CD4-positive, alpha-beta T cell (primary cell): Measurements from ENCODE around the gene PTPRT. TPM values are rescaled to one million over a fixed set of nuclear protein-coding genes. Genes with fewer than 3 reads are reported as not detected.

Source experiments
- ATAC-seq: fragments of 200-7000 bp; cut with Tn5 transposase; one replicate; pipeline ENCODE4 v1.10.0; 2022; ENCODE audit warnings: mild to moderate bottlenecking; ENCODE audit not compliant: poor library complexity
- CTCF ChIA-PET: fragments of 350-600 bp; sonication (Branson Sonifier 250); formaldehyde crosslinking; loops from one replicate; lab custom pipeline; 2021; ENCODE audit warnings: antibody characterized with exemption, inconsistent platforms; lab: Charles Lee
- POLR2A ChIA-PET: fragments of 350-600 bp; sonication (Branson Sonifier 250); formaldehyde crosslinking; loops from one replicate; lab custom pipeline; 2021; ENCODE audit warnings: antibody characterized with exemption, inconsistent platforms; lab: Charles Lee
- DNase-seq, 14 experiments: peaks; one replicate each; pipeline ENCODE4 v3.0.0-alpha.2; 2013 to 2020; ENCODE audit warnings: mixed read lengths in 2 of 14
- H3K27ac ChIP-seq, 2 donors: one replicate each; pipeline versions ENCODE4 v1.5.1 to v1.7.0; 2013; ENCODE audit warnings: low read length in 2 of 2, low read depth in 1 of 2, mild to moderate bottlenecking in 1 of 2
- H3K27me3 ChIP-seq, 2 experiments: 1 replicate in 1 of 2; 2 replicates in 1 of 2; pipeline versions ENCODE4 v1.6.1 to v1.7.0; 2013; ENCODE audit warnings: low read length in 2 of 2, control low read depth in 1 of 2, mild to moderate bottlenecking in 1 of 2, moderate library complexity in 1 of 2; ENCODE audit not compliant: insufficient read depth in 2 of 2, control insufficient read depth in 1 of 2
- H3K36me3 ChIP-seq: one replicate; pipeline ENCODE4 v1.6.1; 2013; ENCODE audit warnings: low read length, control low read depth; ENCODE audit not compliant: insufficient read depth
- H3K4me1 ChIP-seq: one replicate; pipeline ENCODE4 v1.6.1; 2013; ENCODE audit warnings: low read length, control low read depth; ENCODE audit not compliant: insufficient read depth
- H3K4me3 ChIP-seq: one replicate; pipeline ENCODE4 v1.5.1; 2013; ENCODE audit warnings: mild to moderate bottlenecking, low read length, moderate library complexity
- H3K9me3 ChIP-seq, 2 experiments: 1 replicate in 1 of 2; 2 replicates in 1 of 2; pipeline versions ENCODE4 v1.6.1 to v1.7.0; 2013; ENCODE audit warnings: low read length in 2 of 2, mild to moderate bottlenecking in 2 of 2, control low read depth in 1 of 2, moderate library complexity in 1 of 2; ENCODE audit not compliant: control insufficient read depth in 1 of 2, insufficient read depth in 1 of 2
- H3K27ac Mint-ChIP-seq: one replicate; pipeline ENCODE4 v1.8.0; 2020; ENCODE audit warnings: mixed read lengths
- H3K27me3 Mint-ChIP-seq: one replicate; pipeline ENCODE4 v1.8.0; 2021; ENCODE audit warnings: mixed read lengths
- H3K36me3 Mint-ChIP-seq: one replicate; pipeline ENCODE4 v1.8.0; 2021; ENCODE audit warnings: low read depth, mixed read lengths
- H3K4me1 Mint-ChIP-seq: one replicate; pipeline ENCODE4 v1.8.0; 2021; ENCODE audit warnings: low read depth, mixed read lengths
- H3K4me3 Mint-ChIP-seq: one replicate; pipeline ENCODE4 v1.8.0; 2020; ENCODE audit warnings: mild to moderate bottlenecking, mixed read lengths
- H3K9me3 Mint-ChIP-seq: one replicate; pipeline ENCODE4 v1.8.0; 2020; ENCODE audit warnings: mixed read lengths
- intact Hi-C, 2 experiments: fragments of 100-400 bp; cut with DNase I in 1 of 2; cut with micrococcal nuclease in 1 of 2; formaldehyde crosslinking; loops; one replicate each; pipeline versions ENCODE4 v1.15.1 to v1.9.0; 2023 to 2025; cut with DNase I, micrococcal nuclease
- total RNA-seq, 174 experiments: library from RNA in 2 of 174; stranded (reverse) in 2 of 174; gene quantifications; one replicate each; pipeline ENCODE4 v1.2.3 and lab custom pipeline; 2021 to 2026
- TF ChIP-seq, protein P1 (sequence below): fragments of 200-600 bp; IDR thresholded peaks from one replicate; pipeline ENCODE4 v1.8.0; 2022; ENCODE audit warnings: antibody characterized with exemption, mild to moderate bottlenecking

Gene PTPRT
- total RNA-seq, 2 experiments from 2014 or later, result not detected

DNA sequence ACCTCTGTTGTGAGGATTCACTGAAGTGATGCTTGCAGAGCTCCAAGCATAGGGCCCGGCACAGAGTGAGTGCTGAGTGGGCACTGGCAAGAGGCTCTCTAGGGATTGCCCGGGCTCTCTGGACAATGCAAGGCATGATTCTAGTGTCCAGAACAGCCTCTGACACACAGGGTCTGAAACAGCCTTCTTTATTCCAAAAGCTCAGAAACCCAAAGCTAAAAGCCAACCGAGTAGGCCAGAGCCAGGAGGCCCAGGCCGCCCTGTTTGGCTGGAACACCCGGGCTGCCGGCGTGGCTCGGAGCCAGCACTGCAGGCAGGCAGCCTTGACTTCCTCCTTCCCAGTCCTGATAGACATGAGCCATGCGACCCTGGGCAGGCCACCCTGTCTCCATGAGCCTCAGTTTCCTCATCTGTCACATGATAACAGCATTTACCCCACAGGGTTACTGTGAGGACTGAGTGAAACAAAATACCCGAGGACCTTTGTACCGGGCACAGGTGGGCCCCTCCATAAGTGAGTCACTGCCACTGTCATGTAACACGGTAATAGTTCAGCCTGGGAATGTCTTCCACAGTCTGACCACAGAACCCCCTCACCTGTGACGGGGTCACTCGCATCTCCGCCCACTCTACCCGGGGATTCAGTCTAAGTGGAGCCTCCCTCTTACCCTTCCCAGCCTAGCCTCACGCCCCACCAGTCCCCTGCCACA is 51.5 kb downstream of the PTPRT start:
- ChIA-PET POLR2A (no interaction called here), CTCF (no interaction called here)
- H3K27me3 ChIP-seq, result no peaks in the 10 kb centered on the region
- no peak for ATAC-seq
- H3K4me1 ChIP-seq, result no peaks in the 10 kb centered on the region
- Mint-ChIP-seq H3K4me1 (no peaks in the 10 kb centered on the region), H3K27me3 (peaks cover 13% of the 10 kb centered on the region), H3K27ac (no peak overlapping the region), H3K4me3 (no peak overlapping the region), H3K36me3 (no peaks in the 10 kb centered on the region), H3K9me3 (no peaks in the 10 kb centered on the region)
- no peak overlapping the region for H3K4me3 ChIP-seq
- intact Hi-C loops, result no loop called here
- H3K36me3 ChIP-seq, result no peaks in the 10 kb centered on the region
- H3K27ac ChIP-seq, result no peak overlapping the region
- TF ChIP-seq, protein P1, sequence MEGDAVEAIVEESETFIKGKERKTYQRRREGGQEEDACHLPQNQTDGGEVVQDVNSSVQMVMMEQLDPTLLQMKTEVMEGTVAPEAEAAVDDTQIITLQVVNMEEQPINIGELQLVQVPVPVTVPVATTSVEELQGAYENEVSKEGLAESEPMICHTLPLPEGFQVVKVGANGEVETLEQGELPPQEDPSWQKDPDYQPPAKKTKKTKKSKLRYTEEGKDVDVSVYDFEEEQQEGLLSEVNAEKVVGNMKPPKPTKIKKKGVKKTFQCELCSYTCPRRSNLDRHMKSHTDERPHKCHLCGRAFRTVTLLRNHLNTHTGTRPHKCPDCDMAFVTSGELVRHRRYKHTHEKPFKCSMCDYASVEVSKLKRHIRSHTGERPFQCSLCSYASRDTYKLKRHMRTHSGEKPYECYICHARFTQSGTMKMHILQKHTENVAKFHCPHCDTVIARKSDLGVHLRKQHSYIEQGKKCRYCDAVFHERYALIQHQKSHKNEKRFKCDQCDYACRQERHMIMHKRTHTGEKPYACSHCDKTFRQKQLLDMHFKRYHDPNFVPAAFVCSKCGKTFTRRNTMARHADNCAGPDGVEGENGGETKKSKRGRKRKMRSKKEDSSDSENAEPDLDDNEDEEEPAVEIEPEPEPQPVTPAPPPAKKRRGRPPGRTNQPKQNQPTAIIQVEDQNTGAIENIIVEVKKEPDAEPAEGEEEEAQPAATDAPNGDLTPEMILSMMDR, result no peak
- no peaks in the 10 kb centered on the region for H3K9me3 ChIP-seq
- no peak for DNase-seq

DNA sequence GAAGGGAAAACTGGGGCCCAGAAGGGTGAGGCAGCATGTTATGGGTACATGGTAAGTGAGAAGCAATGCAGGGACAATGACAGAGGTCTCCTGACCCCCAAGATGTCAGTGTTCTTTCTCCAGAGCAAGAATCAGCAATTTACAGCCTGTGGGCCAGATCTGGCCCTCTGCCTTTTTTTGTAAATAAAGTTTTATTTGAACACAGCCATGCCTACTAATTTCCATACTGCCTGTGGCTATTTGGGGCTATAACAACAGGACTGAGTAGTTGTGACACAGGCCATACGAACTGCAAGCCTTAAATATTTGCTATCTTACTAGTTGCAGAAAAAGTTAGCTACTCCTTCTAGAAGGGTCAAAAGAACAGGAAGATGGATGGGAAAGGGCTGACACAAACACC is 52.5 kb downstream of the PTPRT start:
- ATAC-seq (no peak), DNase-seq (no peak)
- Histone ChIP-seq H3K27me3 (no peaks in the 10 kb centered on the region), H3K27ac (no peak overlapping the region), H3K4me1 (no peaks in the 10 kb centered on the region), H3K9me3 (no peaks in the 10 kb centered on the region), H3K36me3 (no peaks in the 10 kb centered on the region), H3K4me3 (no peak overlapping the region)
- Mint-ChIP-seq H3K4me1 (no peaks in the 10 kb centered on the region), H3K27me3 (peaks cover 9% of the 10 kb centered on the region), H3K4me3 (no peak overlapping the region), H3K36me3 (no peaks in the 10 kb centered on the region), H3K27ac (no peak overlapping the region), H3K9me3 (no peaks in the 10 kb centered on the region)
- ChIA-PET POLR2A (no interaction called here), CTCF (no interaction called here)
- intact Hi-C loops, result no loop called here
- TF ChIP-seq, protein P1, result no peak

DNA sequence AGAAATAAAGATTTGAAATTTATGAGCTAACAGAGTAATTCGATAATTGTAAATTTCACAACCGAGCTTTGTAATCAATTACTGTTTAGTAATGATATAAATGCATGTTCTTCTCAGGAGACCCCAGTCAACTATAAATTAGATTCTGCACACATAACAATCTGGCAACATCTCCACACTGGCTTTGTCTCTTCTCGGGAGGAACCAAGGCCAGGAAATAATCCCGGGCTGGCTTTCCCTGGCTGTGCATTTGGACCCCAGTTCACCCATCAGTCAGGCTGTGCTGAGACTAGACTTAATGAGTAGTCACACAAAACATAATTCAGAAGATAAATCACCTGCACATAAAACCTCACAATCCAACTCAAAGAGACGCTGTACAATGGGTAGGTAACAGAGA is 65.5 kb downstream of the PTPRT start:
- intact Hi-C loops, result no loop called here
- Histone ChIP-seq H3K36me3 (no peaks in the 10 kb centered on the region), H3K4me1 (no peaks in the 10 kb centered on the region), H3K27me3 (no peaks in the 10 kb centered on the region), H3K4me3 (no peak overlapping the region), H3K27ac (no peak overlapping the region), H3K9me3 (peaks cover 0 to 3% of the 10 kb centered on the region in 2 experiments)
- ATAC-seq (no peak), DNase-seq (no peak)
- H3K9me3 Mint-ChIP-seq, result peaks cover 2% of the 10 kb centered on the region
- peaks cover 13% of the 10 kb centered on the region for H3K27me3 Mint-ChIP-seq
- ChIA-PET CTCF (no interaction called here), POLR2A (no interaction called here)
- TF ChIP-seq, protein P1, result no peak
- H3K4me3 Mint-ChIP-seq, result no peak overlapping the region
- H3K36me3 Mint-ChIP-seq, result no peaks in the 10 kb centered on the region
- H3K27ac Mint-ChIP-seq, result no peak overlapping the region
- H3K4me1 Mint-ChIP-seq, result no peaks in the 10 kb centered on the region
